Fibroblast of pulmonary artery (primary cell): ENCODE measurements around the gene SEMA7A.

Source experiments
- DNase-seq: peaks from one replicate; pipeline ENCODE4 v3.0.0-alpha.2; 2010; ENCODE audit warnings: low read depth
- H3K4me3 ChIP-seq: replicated peaks from 2 replicates; pipeline ENCODE4 v1.5.1; 2011; ENCODE audit warnings: low read depth, mild to moderate bottlenecking, control low read depth, low read length, moderate library complexity
- CTCF ChIP-seq: IDR thresholded peaks from 2 replicates; pipeline ENCODE4 v1.5.1; 2011; ENCODE audit warnings: mild to moderate bottlenecking, control low read depth, low read length, inconsistent platforms; ENCODE audit errors: missing control alignments

Gene SEMA7A

GRCh38 chr15:74373731-74374647 is 59.8 kb downstream of the SEMA7A start:
- H3K4me3 ChIP-seq: peak overlapping the region; percentile 59
- peak; percentile 81 for DNase-seq
- TF ChIP-seq CTCF: peak; percentile 80

- TF ChIP-seq CTCF: no peak
- no peak overlapping the region for H3K4me3 ChIP-seq
- no peak for DNase-seq
Measured at GRCh38 chr15:74373056-74373650, 60.6 kb downstream of the SEMA7A start.

- TF ChIP-seq CTCF: no peak
Measured at GRCh38 chr15:74370471-74370870, 63.3 kb downstream of the SEMA7A start.

GRCh38 chr15:74369756-74370155 is 64.0 kb downstream of the SEMA7A start:
- DNase-seq: no peak
- H3K4me3 ChIP-seq: no peak overlapping the region
- no peak for TF ChIP-seq CTCF

More at GRCh38 chr15:74370471-74370870, 63.3 kb downstream of the SEMA7A start:
- no peak for DNase-seq
- no peak overlapping the region for H3K4me3 ChIP-seq

GRCh38 chr15:74369084-74369745 is 64.5 kb downstream of the SEMA7A start:
- no peak overlapping the region for H3K4me3 ChIP-seq
- DNase-seq: peak; percentile 33
- no peak for TF ChIP-seq CTCF

- DNase-seq: no peak
- H3K4me3 ChIP-seq: no peak overlapping the region
- TF ChIP-seq CTCF: no peak
Measured at GRCh38 chr15:74368121-74368520, 65.6 kb downstream of the SEMA7A start.
